MM.1S (cell line): ENCODE results near the gene EXOC4.

Experiments used
- EZH2 ChIP-seq: fragments of 300-600 bp; sonication (generic); optimal IDR thresholded peaks from 2 replicates; pipeline ENCODE3; 2017; ENCODE audit warnings: low read depth, mild to moderate bottlenecking, antibody characterized with exemption, low read length, mixed read lengths
- TF ChIP-seq, protein P1 (sequence below): fragments of 300-600 bp; sonication (generic); IDR thresholded peaks from 2 replicates; pipeline ENCODE4 v1.5.1; 2016; ENCODE audit warnings: antibody characterized with exemption, low read length, mixed read lengths

DNA sequence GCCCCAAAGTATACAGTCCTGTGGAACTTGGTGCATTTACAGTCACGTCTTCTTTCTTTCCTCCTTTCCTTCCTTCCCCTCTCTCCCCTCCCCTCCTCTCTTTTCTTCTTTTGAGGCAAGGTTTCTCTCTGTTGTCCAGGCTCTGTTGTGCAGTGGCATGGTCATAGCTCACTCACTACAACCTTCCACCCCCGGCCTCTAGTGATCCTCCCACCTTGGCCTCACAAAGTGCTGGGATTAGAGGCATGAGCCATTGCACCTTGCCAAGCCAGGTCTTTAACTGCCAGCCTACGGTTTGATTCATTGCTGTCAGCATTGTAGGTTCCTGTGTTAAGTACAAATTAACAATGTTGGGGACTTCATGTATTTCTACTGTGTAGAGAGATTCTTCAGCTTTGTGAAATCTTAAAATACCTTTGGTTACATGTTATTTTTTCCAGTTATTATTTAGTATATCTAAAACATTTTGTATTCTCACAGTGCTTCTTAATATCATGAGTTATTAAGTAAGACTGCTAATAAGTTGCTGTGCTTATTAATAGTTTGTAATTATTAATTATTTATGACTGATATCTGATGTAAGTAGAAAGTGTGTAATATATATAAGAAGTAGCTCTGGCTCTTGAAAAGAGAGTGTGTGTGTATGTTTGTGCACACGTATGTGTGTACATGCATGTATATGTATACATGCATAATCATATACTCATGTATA is 320.8 kb downstream of the EXOC4 start:
- TF ChIP-seq, protein P1, sequence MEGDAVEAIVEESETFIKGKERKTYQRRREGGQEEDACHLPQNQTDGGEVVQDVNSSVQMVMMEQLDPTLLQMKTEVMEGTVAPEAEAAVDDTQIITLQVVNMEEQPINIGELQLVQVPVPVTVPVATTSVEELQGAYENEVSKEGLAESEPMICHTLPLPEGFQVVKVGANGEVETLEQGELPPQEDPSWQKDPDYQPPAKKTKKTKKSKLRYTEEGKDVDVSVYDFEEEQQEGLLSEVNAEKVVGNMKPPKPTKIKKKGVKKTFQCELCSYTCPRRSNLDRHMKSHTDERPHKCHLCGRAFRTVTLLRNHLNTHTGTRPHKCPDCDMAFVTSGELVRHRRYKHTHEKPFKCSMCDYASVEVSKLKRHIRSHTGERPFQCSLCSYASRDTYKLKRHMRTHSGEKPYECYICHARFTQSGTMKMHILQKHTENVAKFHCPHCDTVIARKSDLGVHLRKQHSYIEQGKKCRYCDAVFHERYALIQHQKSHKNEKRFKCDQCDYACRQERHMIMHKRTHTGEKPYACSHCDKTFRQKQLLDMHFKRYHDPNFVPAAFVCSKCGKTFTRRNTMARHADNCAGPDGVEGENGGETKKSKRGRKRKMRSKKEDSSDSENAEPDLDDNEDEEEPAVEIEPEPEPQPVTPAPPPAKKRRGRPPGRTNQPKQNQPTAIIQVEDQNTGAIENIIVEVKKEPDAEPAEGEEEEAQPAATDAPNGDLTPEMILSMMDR, result no peak
- TF ChIP-seq EZH2, result no peak
